Bronchus fibroblast of lung (primary cell): ENCODE measurements around the gene KMT2E. TPM values are rescaled to one million over a fixed set of nuclear protein-coding genes. Genes with fewer than 3 reads are reported as not detected.

Experiments used
- total RNA-seq: library from RNA; depleted of rRNA; stranded (reverse); fragments of >200 nt; gene quantifications from 2 replicates; pipeline ENCODE4 v1.2.3, GENCODE V29; 2015

Gene KMT2E, protein sequence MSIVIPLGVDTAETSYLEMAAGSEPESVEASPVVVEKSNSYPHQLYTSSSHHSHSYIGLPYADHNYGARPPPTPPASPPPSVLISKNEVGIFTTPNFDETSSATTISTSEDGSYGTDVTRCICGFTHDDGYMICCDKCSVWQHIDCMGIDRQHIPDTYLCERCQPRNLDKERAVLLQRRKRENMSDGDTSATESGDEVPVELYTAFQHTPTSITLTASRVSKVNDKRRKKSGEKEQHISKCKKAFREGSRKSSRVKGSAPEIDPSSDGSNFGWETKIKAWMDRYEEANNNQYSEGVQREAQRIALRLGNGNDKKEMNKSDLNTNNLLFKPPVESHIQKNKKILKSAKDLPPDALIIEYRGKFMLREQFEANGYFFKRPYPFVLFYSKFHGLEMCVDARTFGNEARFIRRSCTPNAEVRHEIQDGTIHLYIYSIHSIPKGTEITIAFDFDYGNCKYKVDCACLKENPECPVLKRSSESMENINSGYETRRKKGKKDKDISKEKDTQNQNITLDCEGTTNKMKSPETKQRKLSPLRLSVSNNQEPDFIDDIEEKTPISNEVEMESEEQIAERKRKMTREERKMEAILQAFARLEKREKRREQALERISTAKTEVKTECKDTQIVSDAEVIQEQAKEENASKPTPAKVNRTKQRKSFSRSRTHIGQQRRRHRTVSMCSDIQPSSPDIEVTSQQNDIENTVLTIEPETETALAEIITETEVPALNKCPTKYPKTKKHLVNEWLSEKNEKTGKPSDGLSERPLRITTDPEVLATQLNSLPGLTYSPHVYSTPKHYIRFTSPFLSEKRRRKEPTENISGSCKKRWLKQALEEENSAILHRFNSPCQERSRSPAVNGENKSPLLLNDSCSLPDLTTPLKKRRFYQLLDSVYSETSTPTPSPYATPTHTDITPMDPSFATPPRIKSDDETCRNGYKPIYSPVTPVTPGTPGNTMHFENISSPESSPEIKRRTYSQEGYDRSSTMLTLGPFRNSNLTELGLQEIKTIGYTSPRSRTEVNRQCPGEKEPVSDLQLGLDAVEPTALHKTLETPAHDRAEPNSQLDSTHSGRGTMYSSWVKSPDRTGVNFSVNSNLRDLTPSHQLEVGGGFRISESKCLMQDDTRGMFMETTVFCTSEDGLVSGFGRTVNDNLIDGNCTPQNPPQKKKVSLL (N-terminal part only)
- 24.0 and 25.1 TPM in 2 replicates for total RNA-seq

DNA sequence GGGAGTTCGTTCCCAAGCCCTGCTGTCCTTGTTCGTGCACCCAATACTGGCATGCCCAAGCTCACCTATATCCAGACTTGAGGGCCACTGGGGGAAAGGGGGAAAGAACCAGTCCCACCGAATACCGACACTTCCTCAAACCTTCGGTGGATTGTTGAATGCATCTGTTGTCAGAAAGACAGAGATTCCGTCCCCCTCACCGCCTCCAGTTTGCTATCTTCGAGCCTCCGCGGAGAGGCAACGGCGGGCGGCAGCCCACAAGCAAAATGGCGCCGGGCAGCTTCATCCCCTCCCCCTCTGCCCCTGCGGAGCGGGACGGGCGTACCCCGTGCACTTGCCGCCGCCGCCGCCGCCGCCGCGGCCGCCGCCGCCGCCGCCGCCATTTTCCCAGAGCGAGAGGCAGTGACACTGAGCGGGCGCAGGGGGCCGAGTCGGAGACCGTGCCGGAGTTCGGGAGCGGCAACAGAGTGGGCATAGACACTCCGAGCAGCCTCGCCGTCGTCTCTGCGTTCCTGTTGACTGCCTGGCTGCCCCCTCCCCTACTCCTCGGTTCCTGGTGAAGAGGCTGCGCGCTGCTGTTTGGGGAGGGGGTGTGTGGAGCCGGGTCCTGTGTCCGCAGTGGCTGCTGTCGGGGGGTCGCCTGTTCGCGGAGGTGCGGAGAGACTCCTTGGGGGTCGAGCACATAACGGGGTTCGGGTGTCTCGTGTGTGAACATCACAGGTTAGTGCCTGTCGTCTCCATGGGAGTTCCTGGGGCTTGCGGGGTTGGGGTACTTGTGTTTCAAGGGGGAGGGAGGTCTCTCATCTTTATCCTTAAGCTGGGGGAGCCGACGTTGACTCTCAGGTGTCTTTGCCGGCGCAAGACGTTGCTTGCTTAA, at the start of gene KMT2E:
Gene KMT2E, plus strand, starts transcription at position 390 of the 877 bp plus-strand sequence. CDS start 26,748 bp downstream, outside the sequence.

